Measurements from ENCODE around the gene NUDT3.

The NUDT3 gene

DNA sequence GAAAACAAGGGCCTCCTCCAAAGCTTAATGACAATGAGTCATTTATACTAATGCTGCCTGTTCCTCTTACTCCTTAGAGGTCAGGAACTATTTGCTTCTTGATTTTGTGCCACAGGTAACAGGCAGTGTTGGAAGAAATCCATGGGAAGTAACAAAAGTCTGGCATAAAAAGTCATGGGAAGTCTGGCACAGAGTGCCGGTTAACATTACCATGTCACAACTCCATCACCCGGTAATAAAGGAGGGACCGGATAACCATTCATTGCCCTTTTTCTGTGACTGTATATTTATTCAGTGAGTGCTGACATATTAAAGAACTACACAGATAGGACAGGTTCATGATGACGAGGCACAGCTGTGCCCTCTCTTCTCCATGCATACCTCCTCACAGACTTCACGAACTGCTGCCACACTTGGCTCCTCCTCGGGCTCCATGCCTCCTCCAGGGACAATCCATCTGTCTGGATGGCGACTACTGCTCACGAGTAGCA, 50.9 kb downstream of the NUDT3 start:
- no peak overlapping the region for H3K4me3 ChIP-seq (ENCODE audit: low read depth, low read length)
- no peak for DNase-seq (ENCODE audit: low read depth)
- TF ChIP-seq, protein P1, sequence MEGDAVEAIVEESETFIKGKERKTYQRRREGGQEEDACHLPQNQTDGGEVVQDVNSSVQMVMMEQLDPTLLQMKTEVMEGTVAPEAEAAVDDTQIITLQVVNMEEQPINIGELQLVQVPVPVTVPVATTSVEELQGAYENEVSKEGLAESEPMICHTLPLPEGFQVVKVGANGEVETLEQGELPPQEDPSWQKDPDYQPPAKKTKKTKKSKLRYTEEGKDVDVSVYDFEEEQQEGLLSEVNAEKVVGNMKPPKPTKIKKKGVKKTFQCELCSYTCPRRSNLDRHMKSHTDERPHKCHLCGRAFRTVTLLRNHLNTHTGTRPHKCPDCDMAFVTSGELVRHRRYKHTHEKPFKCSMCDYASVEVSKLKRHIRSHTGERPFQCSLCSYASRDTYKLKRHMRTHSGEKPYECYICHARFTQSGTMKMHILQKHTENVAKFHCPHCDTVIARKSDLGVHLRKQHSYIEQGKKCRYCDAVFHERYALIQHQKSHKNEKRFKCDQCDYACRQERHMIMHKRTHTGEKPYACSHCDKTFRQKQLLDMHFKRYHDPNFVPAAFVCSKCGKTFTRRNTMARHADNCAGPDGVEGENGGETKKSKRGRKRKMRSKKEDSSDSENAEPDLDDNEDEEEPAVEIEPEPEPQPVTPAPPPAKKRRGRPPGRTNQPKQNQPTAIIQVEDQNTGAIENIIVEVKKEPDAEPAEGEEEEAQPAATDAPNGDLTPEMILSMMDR (conservative IDR thresholded peaks at IDR 0.05; ENCODE audit: low read depth, low read length): no peak

DNA sequence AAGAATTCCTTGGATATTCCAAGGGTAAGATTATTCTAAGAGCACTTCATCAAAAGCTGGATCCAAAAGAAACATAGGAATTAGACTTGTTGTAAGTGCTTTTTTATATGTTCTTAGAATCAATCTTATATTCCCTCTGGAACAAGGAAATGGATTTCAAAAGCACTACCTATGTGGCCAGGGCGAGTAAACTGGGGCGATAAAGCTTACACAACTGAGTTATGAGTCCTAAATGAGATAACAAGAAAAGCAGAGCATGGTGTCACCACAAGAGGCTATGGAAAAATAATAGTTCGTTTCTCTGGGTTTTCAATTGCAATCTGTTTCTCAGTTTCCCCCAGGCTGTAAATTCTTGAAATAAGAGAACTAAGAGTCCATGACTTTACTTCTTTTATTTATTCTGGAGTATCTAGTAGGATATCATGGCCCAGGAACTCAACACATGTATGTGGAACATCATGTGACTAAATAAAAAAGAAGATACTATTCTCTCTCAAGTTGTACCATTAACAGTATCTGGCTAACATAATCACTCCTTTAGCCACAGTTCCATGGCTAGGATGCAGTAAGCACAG, 51.5 kb downstream of the NUDT3 start:
- H3K4me3 ChIP-seq (ENCODE audit: low read depth, low read length): no peak overlapping the region
- TF ChIP-seq, protein P1 (conservative IDR thresholded peaks at IDR 0.05; ENCODE audit: low read depth, low read length): no peak
- no peak for DNase-seq (ENCODE audit: low read depth)

DNA sequence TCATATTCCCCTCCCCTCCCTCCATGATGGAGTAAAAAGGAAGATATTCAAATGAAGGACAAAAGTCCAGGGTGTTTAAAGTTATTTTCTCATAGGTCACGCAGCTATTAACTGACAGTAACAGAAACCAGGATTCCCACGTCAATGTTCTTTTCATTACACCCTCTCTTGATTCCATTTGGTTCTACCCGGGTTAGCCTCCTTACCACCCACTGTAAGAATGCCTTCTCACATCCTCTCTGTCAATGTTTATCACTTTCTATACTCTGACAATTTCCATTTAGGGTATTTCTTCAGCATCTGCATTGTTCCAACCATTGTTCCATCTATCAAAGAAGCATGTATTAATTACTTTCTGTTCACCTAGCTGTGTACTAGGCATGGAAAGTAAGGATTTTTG, 52.1 kb downstream of the NUDT3 start:
- DNase-seq (ENCODE audit: low read depth): no peak
- no peak overlapping the region for H3K4me3 ChIP-seq (ENCODE audit: low read depth, low read length)
- TF ChIP-seq, protein P1 (conservative IDR thresholded peaks at IDR 0.05; ENCODE audit: low read depth, low read length): no peak

DNA sequence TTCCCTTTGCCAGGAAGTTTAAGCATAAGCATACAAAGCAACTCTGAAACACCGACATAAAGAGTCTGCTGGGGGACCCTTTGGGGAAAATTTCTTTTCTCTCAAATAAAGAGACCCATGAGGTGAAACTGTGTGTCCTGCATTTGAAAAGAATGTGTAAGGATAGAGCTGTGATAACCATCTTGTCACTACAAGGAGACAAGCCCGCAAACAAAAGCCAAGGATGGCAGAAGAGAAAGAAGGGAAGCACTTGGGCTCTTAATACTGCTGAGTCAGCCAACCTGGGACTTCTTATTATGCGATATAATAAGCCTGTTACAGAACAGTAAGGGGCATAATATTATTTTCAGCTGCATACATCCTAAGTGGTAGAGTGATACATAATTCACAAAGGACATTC, 52.5 kb downstream of the NUDT3 start:
- no peak overlapping the region for H3K4me3 ChIP-seq (ENCODE audit: low read depth, low read length)
- TF ChIP-seq, protein P1 (conservative IDR thresholded peaks at IDR 0.05; ENCODE audit: low read depth, low read length): no peak
- no peak for DNase-seq (ENCODE audit: low read depth)

DNA sequence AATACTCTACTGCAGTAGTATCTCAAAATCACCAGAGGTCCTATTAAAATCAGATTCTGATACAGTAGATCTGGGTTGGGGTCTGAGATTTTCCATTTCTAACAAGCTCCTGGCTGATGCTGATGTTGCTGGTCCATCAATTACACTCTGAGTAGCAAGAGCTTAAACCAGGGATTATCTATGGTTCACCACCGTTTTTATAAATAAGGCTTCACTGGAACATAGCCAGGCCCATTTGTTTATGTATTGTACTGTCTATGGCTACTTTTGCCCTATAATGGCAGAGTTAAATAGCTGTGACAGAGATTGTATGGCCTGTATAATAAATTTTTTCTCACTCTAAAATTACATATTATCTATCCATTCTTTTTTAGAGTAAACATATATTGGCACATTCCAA, 53.0 kb downstream of the NUDT3 start:
- TF ChIP-seq, protein P1 (conservative IDR thresholded peaks at IDR 0.05; ENCODE audit: low read depth, low read length): no peak
- no peak for DNase-seq (ENCODE audit: low read depth)
- H3K4me3 ChIP-seq (ENCODE audit: low read depth, low read length): no peak overlapping the region

DNA sequence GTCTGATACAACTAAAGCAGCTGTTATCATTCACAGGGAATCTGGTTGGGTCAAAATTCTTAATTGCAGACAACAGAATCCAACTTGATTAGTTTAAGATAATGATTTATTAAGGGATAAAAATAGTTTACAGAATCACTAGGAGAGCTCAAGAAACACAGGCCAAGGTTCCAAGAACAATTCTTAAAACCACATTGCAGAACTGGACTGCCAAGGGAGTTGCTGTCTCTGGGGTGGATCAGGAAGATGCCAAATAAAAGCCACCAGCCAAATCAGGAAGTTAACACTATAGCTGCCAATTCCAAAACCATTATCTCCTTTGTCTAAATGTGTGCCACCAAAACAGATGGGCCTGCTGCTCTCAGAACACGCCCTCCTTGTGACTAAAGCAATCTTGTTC, 53.7 kb downstream of the NUDT3 start:
- TF ChIP-seq, protein P1 (conservative IDR thresholded peaks at IDR 0.05; ENCODE audit: low read depth, low read length): no peak
- DNase-seq (ENCODE audit: low read depth): no peak
- H3K4me3 ChIP-seq (ENCODE audit: low read depth, low read length): no peak overlapping the region

DNA sequence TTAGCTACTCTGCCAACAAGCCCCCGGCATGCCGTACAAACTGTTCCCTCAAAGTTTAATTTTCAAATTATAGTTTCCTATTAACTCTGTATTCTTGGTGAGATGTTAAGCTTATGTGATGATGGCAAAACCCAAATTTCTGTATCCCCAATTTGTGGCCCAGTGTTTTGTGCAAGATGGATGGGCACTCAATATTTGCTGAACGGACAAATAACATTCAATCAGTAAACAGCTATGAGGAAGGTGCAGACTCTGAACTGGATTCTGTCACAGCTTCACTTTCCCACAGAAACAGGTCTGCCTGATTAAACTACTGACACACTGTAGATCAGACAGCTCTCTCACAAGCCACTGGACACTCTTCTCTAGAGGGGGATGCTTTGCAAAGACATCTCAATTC, 54.1 kb downstream of the NUDT3 start:
- TF ChIP-seq, protein P1 (conservative IDR thresholded peaks at IDR 0.05; ENCODE audit: low read depth, low read length): no peak
- H3K4me3 ChIP-seq (ENCODE audit: low read depth, low read length): no peak overlapping the region
- no peak for DNase-seq (ENCODE audit: low read depth)

All from choroid plexus epithelial cell (primary cell).